GM21526 (cell line): ENCODE measurements around the gene AP1AR.
A peak's percentile ranks its signal among the peaks of the same experiment; 100 is the strongest.
"Not testable (repeated sequence)": the region's sequence is repeated elsewhere in the genome, so short reads cannot be mapped to it uniquely, and the experiment has no call there.

ENCODE experiments used
- ATAC-seq: cut with Tn5 transposase; IDR thresholded peaks from one replicate; pipeline ENCODE4 v1.9.1; 2021; ENCODE audit warnings: moderate library complexity; ENCODE audit not compliant: unreplicated experiment, low FRiP score

The AP1AR gene

GRCh38 chr4:112231779-112232713 lies at the start of gene AP1AR:
AP1AR (plus strand) TSS chr4:112231787; CDS start chr4:112232092, 305 bp downstream.
- peak; percentile 72 for ATAC-seq

- no peak for ATAC-seq
Observed at GRCh38 chr4:112182604-112183003, 49.0 kb upstream of the AP1AR start.

GRCh38 chr4:112183252-112183651 lies 48.3 kb upstream of the AP1AR start:
- no peak for ATAC-seq

- ATAC-seq: no peak
Observed at GRCh38 chr4:112184438-112184837, 47.1 kb upstream of the AP1AR start.

GRCh38 chr4:112185334-112185733 lies 46.3 kb upstream of the AP1AR start:
- no peak for ATAC-seq

- no peak for ATAC-seq
Observed at GRCh38 chr4:112185740-112186670, 45.6 kb upstream of the AP1AR start.

- ATAC-seq: no peak
Observed at GRCh38 chr4:112189754-112190153, 41.8 kb upstream of the AP1AR start.

GRCh38 chr4:112190684-112191083 lies 40.9 kb upstream of the AP1AR start:
- no peak for ATAC-seq

- ATAC-seq: no peak
Observed at GRCh38 chr4:112196461-112196860, 35.1 kb upstream of the AP1AR start.

GRCh38 chr4:112199041-112199440 lies 32.5 kb upstream of the AP1AR start:
- no peak for ATAC-seq

- no peak for ATAC-seq
Observed at GRCh38 chr4:112201915-112202505, 29.6 kb upstream of the AP1AR start.

- no peak for ATAC-seq
Observed at GRCh38 chr4:112203593-112203992, 28.0 kb upstream of the AP1AR start.

GRCh38 chr4:112206431-112206830 lies 25.2 kb upstream of the AP1AR start:
- ATAC-seq: no peak

- ATAC-seq: not testable (repeated sequence)
Observed at GRCh38 chr4:112208137-112209095, 23.2 kb upstream of the AP1AR start.

GRCh38 chr4:112210777-112211176 lies 20.8 kb upstream of the AP1AR start:
- no peak for ATAC-seq

GRCh38 chr4:112213091-112213490 lies 18.5 kb upstream of the AP1AR start:
- ATAC-seq: peak; percentile 75

- no peak for ATAC-seq
Observed at GRCh38 chr4:112213856-112214255, 17.7 kb upstream of the AP1AR start.

GRCh38 chr4:112214390-112215264 lies 17.0 kb upstream of the AP1AR start:
- ATAC-seq: no peak
